ENCODE data around the gene OPA3.

OPA3 gene

GRCh38 chr19:45597425-45598111 lies 13.0 kb upstream of the OPA3 start:
- DNase-seq, result no peak

DNA sequence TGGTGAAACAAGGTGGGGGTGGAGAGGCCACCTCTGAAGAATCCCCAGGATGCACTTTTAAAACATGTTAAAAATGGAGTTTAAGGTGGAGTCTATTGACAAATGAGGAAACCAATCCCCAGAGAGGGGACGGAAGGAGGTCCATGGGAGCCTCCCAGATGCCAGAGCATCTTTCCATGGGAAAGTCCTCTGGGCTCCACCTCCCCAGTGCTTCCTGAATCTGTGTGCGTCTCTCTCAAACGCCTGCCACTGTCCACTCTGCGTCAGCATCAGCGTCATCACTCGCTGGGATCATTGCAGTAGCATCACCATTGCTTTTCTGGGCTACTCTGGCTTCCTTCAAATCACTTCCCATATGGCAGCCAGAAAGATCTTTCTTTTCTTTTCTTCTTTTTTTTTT lies 11.2 kb upstream of the OPA3 start:
- DNase-seq, result no peak

GRCh38 chr19:45593520-45593919 lies 8.9 kb upstream of the OPA3 start:
- no peak for DNase-seq

DNA sequence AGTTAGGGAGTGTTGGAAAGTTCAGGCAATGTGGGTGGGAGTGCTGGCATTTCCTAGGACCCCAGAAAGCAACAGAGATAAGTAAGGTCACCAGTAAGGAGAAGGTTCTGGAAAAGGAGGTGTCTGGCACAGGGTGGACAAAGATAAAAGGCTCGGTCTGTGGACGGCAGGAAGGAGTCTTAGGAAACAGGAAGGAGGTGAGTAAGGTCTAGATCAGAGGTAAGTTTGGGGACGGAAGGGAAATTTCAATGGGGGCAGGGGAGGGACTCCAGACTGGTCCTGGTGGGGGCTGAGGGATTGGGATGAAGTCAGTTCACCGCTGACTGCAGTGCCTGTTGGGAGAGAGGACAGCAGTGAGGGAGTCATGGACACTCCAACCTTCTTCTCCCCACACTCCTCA lies 7.8 kb upstream of the OPA3 start:
- DNase-seq, result no peak

- no peak for DNase-seq
Measured at GRCh38 chr19:45591638-45592005, 7.0 kb upstream of the OPA3 start.

DNA sequence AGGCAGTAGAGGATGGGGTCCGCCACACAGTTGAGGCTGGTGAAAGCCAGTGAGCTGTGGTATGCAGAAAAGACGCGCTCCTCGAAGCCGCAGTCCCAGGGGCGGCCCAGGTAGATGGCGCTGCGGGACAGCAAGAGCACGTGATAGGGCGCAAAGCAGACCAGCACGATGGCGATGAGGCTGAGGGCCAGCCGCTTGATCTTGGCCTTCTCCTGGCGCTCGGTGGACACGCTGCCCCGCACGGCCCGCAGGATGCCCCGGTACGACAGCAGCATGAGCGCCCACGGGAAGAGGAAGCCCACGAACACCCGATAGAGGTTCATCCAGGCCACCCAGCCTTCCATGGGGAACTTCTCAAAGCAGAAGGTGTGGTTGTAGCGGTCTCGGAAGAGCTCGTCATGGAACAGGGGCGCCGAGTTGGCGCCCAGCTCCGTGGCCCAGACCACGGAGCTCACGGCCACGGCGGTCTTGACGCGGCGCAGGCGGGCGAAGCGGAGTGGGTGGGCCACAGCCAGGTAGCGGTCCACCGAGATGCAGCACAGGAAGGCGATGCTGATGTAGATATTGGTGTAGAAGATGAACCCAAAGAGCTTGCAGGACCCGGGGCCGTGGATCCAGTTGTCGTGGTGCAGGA lies 6.5 kb upstream of the OPA3 start:
- DNase-seq, result peak; percentile 25

GRCh38 chr19:45590300-45591003 lies 5.8 kb upstream of the OPA3 start:
- DNase-seq, result no peak

DNA sequence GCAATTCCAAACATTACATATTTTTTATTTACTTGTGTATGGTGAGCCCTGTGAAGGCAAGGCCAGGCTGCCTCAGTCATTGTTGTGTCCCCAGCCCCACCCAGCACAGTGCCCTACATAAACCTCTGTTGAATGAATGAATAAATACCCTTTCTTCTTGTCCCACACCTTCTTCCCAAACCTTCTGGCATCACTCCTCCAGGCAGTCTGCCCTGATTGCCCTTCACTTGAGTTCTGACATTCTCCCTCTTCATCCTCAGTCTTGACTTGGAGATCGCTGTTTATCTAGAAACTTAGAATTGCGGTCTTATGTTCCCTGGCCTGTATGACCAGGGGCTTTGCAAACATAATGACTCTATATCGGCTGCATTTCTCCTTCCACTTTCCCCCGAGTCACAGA lies 5.2 kb upstream of the OPA3 start:
- no peak for DNase-seq

DNA sequence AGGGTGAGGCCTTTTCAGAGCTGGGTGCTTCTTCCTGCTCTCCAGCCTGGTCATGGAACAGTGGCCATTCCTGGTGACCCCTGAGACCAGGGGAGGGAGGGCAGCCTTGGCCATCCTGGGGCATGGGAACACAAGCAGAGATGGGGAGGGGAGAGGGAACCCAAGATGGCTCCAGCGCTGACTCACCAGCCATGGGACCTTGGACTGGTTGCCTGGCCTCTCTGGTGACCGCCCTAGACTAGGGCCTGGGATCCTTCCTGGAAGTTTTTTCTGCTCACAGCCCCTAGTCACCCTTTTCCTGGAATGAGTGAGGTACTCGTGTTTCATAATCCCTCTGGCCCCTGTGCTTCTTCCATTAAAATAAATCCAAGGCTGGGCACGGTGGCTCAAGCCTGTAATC lies 3.3 kb upstream of the OPA3 start:
- no peak for DNase-seq

DNA sequence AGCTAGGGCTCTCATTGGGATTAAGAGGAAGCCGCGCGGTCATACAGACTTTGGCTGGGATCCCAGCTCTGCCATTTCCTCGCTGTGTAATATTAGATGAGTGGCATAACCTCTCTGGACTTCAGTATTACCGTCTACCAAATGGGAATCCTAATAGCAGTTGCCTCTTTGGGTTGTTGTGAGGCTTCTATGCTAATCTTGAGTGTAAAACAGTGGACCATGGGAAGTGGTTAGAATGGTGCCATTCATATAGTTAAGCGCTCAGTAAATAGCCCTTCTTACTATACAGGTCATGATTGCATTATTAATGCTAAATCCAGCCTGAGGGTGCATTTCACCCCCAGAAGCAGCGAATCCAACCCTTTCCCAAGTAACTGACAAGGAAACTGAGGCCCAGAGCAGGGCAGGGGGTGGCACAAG lies 566 bp upstream of the OPA3 start:
- no peak for DNase-seq

DNA sequence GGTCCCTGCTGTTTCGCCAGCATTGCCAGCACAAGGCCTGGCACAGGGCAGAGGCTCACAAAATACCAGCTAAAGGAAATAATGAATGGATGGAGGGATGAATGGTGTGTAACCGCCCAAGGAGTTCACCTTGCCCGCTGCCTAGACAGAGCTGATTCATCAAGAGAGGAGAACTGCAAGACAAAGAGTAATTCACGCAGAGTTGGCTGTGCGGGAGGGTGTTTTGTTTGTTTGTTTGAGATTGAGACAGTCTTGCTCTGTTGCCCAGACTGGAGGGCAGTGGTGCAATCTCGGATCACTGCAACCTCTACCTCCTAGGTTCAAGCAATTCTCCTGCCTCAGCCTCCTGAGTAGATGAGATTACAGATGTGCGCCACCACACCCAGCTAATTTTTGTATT lies 3.0 kb downstream of the OPA3 start:
- no peak for DNase-seq

- no peak for DNase-seq
Measured at GRCh38 chr19:45578861-45579260, 5.7 kb downstream of the OPA3 start.

- no peak for DNase-seq
Measured at GRCh38 chr19:45577111-45577905, 7.3 kb downstream of the OPA3 start.

DNA sequence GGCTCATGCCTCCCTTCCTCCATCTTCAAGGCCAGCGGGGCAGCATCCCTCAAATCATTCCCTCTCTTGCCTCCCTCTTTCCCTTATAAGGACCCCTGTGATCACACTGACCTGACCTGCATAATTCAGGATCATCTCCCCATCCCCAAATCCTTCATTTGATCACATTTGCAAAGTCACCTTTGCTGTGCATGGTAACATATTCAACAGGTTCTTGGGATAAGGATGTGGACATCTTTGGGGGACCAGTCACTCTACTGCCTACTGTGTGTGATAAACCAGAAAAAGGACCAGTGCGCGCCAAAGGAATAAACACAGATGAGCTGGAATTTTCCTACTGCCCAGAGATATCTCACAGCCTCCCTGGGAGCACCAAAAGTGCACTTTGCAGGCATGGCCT lies 7.9 kb downstream of the OPA3 start:
- no peak for DNase-seq

DNA sequence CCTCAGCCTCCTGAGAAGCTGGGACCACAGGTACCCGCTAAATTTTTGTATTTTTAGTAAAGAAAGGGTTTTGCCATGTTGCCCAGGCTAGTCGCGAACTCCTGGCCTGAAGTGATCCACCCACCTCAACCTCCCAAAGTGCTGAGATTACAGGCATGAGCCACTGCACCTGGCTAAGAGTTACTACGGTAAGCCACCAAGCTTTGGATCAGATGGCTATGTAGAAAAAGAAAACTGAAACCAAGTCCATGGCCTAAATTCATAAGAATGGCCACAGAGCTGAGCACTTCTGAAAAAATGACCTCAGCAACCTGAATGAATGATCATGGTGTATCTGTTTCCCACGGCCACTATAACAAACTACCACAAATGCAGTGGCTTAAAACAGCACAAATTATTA lies 9.4 kb downstream of the OPA3 start:
- DNase-seq, result no peak

- no peak for DNase-seq
Measured at GRCh38 chr19:45574526-45574925, 10.1 kb downstream of the OPA3 start.

- DNase-seq, result no peak
Measured at GRCh38 chr19:45571457-45572220, 13.0 kb downstream of the OPA3 start.

DNA sequence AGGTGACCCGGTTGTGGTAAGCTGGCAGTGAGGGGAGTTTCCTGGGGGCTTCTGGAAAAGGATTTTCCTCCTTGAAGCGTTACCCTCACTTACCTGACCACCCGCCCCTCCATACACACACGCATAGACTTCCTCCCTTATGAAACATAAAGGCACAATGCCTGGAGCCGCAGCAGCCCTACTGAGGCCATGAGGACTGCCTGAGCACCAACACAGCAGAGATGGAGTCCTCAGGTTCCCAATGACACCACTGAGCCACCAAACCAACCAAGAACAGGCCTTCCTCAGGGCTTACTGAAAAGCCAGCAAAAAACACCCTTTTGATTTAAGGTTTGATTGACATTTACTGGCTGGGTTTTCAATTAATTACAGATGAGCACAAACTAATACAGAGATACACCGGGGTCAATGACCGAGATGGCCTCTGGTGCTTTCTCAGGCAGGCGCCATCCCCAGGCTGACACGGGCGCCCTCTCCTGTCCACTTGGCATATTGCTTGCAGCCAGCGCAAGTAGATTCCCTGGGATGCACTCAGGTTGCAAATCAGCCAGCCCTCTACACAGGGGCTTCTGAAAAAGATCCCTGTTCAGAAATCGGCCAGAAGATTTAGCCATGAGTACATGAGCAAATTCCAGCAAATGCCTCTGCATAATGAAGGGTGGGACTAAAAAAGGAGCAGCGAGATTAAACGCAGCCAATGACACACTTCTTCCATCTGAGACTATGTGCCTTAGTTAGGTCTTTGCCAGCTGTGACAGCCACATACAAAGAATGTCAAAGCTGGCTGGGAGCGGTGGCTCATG lies 14.8 kb downstream of the OPA3 start:
- DNase-seq, result no peak

DNA sequence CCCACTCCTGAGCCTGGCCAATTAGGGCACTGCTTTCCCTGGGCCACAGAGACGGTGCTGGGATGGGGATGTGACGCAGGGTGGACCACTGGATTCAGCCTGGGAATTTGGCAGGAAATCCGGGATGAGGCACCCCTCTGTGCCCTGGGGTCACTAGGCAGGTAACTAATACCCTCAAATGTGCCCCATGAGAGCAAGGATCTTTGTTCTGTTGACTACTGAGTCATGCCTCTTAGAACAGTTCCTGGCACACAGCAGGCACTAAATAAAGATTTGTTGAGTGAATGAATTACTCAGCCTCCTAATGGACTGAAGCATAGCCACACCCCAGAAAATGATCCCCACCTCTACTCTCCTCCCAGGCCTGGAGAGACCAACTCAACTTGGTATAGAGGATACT lies 15.9 kb downstream of the OPA3 start:
- DNase-seq, result no peak

DNA sequence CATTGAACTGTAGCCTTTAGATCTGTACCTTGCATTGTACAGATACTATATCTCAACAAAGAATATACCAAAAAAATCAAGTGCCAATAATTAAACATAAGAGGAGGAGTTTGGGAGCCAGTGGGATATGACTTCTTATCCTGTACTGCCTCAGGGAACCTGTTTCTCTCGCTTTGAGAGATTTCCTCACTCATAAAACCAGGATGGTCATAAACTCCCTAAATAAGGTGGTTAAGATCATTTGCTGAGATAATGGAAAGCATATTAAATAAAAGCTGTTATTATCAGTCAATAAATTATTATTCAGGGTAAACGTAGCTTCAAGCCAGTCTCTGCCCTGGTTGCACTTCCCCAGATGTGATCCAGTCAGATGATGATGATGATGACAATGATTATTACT lies 17.0 kb downstream of the OPA3 start:
- DNase-seq, result no peak

GRCh38 chr19:45564131-45564780 lies 20.3 kb downstream of the OPA3 start:
- DNase-seq, result no peak
